Liver (tissue), 9 donors: ENCODE data around the gene TMED9. TPM values are rescaled to one million over a fixed set of nuclear protein-coding genes. Genes with fewer than 3 reads are reported as not detected.

ENCODE experiments used
- DNase-seq: peaks from one replicate; pipeline ENCODE4 v3.0.0-alpha.2; 2017; ENCODE audit warnings: low spot score
- H3K27ac ChIP-seq, 2 donors: one replicate each; pipeline ENCODE4 v1.7.0; 2013; ENCODE audit warnings: inconsistent platforms in 2 of 2, low read length in 2 of 2, control low read depth in 1 of 2, low read depth in 1 of 2, mild to moderate bottlenecking in 1 of 2
- H3K27me3 ChIP-seq, 4 donors: one replicate each; pipeline versions ENCODE4 v1.6.1 to v1.7.0; 2013; ENCODE audit warnings: low read length in 3 of 4, inconsistent platforms in 1 of 4, mild to moderate bottlenecking in 1 of 4, moderate library complexity in 1 of 4; ENCODE audit not compliant: control insufficient read depth in 4 of 4, insufficient read depth in 4 of 4
- H3K36me3 ChIP-seq, 4 donors: one replicate each; pipeline versions ENCODE4 v1.6.1 to v1.7.0; 2013; ENCODE audit warnings: low read length in 3 of 4, mild to moderate bottlenecking in 3 of 4, low read depth in 1 of 4, moderate library complexity in 1 of 4; ENCODE audit not compliant: control insufficient read depth in 4 of 4, insufficient read depth in 3 of 4
- H3K4me1 ChIP-seq, 4 donors: one replicate each; pipeline versions ENCODE4 v1.6.1 to v1.7.0; 2013; ENCODE audit warnings: low read length in 3 of 4, mild to moderate bottlenecking in 3 of 4, moderate library complexity in 1 of 4; ENCODE audit not compliant: control insufficient read depth in 4 of 4, insufficient read depth in 4 of 4
- H3K4me3 ChIP-seq, 3 donors: one replicate each; pipeline versions ENCODE4 v1.6.1 to v1.7.0; 2013; ENCODE audit warnings: low read length in 3 of 3, control low read depth in 1 of 3, low read depth in 1 of 3, mild to moderate bottlenecking in 1 of 3
- H3K9ac ChIP-seq, 2 donors: one replicate each; pipeline ENCODE4 v1.7.0; 2013; ENCODE audit warnings: low read length in 2 of 2, mild to moderate bottlenecking in 2 of 2, moderate library complexity in 2 of 2, control low read depth in 1 of 2, low read depth in 1 of 2
- H3K9me3 ChIP-seq, 4 donors: one replicate each; pipeline versions ENCODE4 v1.6.1 to v1.7.0; 2013; ENCODE audit warnings: low read length in 3 of 4; ENCODE audit not compliant: control insufficient read depth in 4 of 4
- EGR1 ChIP-seq, 2 donors: IDR thresholded peaks; 2 replicates each; pipeline ENCODE4 v1.6.1; 2016 to 2018; ENCODE audit warnings: antibody characterized with exemption in 2 of 2, low read depth in 2 of 2
- FOXA1 ChIP-seq: IDR thresholded peaks from 2 replicates; pipeline ENCODE4 v1.6.1; 2016; ENCODE audit warnings: antibody characterized with exemption
- FOXA2 ChIP-seq: IDR thresholded peaks from 2 replicates; pipeline ENCODE4 v1.6.1; 2016; ENCODE audit warnings: antibody characterized with exemption
- GABPA ChIP-seq, 2 donors: IDR thresholded peaks in 1 of 2; conservative IDR thresholded peaks in 1 of 2; 2 replicates each; pipeline ENCODE4 v1.6.1; 2016; ENCODE audit warnings: antibody characterized with exemption in 2 of 2, mild to moderate bottlenecking in 1 of 2, moderate library complexity in 1 of 2
- HNF4A ChIP-seq, 2 donors: conservative IDR thresholded peaks; 2 replicates each; pipeline ENCODE4 v1.6.1; 2016; ENCODE audit warnings: antibody characterized with exemption in 2 of 2, mild to moderate bottlenecking in 2 of 2
- HNF4G ChIP-seq: IDR thresholded peaks from 2 replicates; pipeline ENCODE4 v1.6.1; 2016; ENCODE audit warnings: antibody characterized with exemption
- JUND ChIP-seq, 2 donors: IDR thresholded peaks; 2 replicates each; pipeline ENCODE4 v1.6.1; 2016; ENCODE audit warnings: antibody characterized with exemption in 2 of 2
- RAD21 ChIP-seq, 2 donors: IDR thresholded peaks; 2 replicates each; pipeline ENCODE4 v1.6.1; 2016; ENCODE audit warnings: antibody characterized with exemption in 2 of 2, mild to moderate bottlenecking in 2 of 2
- RXRA ChIP-seq, 2 donors: IDR thresholded peaks; 2 replicates each; pipeline ENCODE4 v1.6.1; 2017 to 2018; ENCODE audit warnings: antibody characterized with exemption in 2 of 2, mild to moderate bottlenecking in 1 of 2
- SP1 ChIP-seq: IDR thresholded peaks from 2 replicates; pipeline ENCODE4 v1.6.1; 2018; ENCODE audit warnings: antibody characterized with exemption, mild to moderate bottlenecking
- YY1 ChIP-seq: IDR thresholded peaks from 2 replicates; pipeline ENCODE4 v1.6.1; 2016; ENCODE audit warnings: antibody characterized with exemption, mild to moderate bottlenecking
- WGBS: extraction: QIAGEN DNeasy Blood & Tissue Kit; methylation state at CpG from one replicate; pipeline ENCODE4 v1.1.7; 2013; 5-methylcytosine and 5-hydroxymethylcytosine counted together
- polyA plus RNA-seq, 2 donors: library from polyadenylated mRNA; stranded (reverse) in 1 of 2; unstranded in 1 of 2; fragments of 200-250 nt in 1 of 2; fragments of >200 nt in 1 of 2; fragmentation: Nextera tagmentation in 1 of 2; extraction: Ambion mirVana in 1 of 2; gene quantifications; one replicate each; pipeline versions ENCODE4 v1.2.1 to v1.2.3, GENCODE V29; 2013 to 2015
- total RNA-seq, 2 donors: library from RNA; depleted of rRNA; stranded (reverse); fragments of >200 nt; gene quantifications; one replicate each; pipeline ENCODE4 v1.2.3, GENCODE V29; 2014
- TF ChIP-seq, protein P1 (sequence below): fragments of 150-350 bp; IDR thresholded peaks from 2 replicates; pipeline ENCODE4 v1.5.1; 2017; ENCODE audit warnings: improper control_type of control experiment, low read depth, low read length; ENCODE audit not compliant: missing input control
- TF ChIP-seq, protein P2 (sequence below): IDR thresholded peaks from 2 replicates; pipeline ENCODE4 v1.6.1; 2016; ENCODE audit warnings: antibody characterized with exemption
- TF ChIP-seq, protein P3 (sequence below): IDR thresholded peaks from 2 replicates; pipeline ENCODE4 v1.6.1; 2016; ENCODE audit warnings: antibody characterized with exemption
- TF ChIP-seq, protein P4 (sequence below): IDR thresholded peaks from 2 replicates; pipeline ENCODE4 v1.6.1; 2016; ENCODE audit warnings: antibody characterized with exemption
- TF ChIP-seq, protein P5 (sequence below): IDR thresholded peaks from 2 replicates; pipeline ENCODE4 v1.6.1; 2016; ENCODE audit warnings: antibody characterized with exemption, mild to moderate bottlenecking
- donor health status: healthy.
- donor health status: healthy.
- donor health status: healthy.
- donor health status: healthy.
- donor health status: healthy.

The TMED9 gene
- total and polyA plus RNA-seq, 4 donors, result 66.7 to 234 (median 106) TPM

DNA sequence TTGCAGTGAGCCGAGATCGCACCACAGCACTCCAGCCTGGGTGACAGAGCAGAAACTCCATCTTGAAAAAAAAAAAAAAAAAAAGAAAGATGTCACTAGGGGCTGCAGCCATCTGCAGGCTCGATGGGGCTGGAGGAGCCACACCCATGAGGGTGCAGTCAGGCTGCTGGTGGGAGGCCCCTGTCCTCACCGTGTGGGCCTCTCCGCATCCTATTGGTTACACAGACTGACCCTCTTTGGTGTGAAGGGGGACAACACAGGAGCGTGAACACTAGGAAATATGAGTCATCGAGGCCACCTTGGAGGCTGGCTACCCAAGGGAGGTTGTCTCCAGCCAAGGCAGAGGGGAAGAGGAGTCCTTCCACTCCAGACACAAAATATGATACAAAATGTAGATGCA, 23.7 kb upstream of the TMED9 start:
- WGBS, result 79% methylated on average over 7 of the region's 7 CpGs
- H3K9me3 ChIP-seq, result no peaks in the 10 kb centered on the region
- TF ChIP-seq RAD21 (IDR thresholded peaks at IDR 0.05) (no peak), YY1 (no peak)
- H3K36me3 ChIP-seq, result no peaks in the 10 kb centered on the region
- H3K4me1 ChIP-seq, result no peaks in the 10 kb centered on the region
- no peak for DNase-seq
- H3K27me3 ChIP-seq, result no peaks in the 10 kb centered on the region
- no peak overlapping the region for H3K4me3 ChIP-seq
- H3K9ac ChIP-seq, result no peak overlapping the region
- H3K27ac ChIP-seq, result no peak overlapping the region

DNA sequence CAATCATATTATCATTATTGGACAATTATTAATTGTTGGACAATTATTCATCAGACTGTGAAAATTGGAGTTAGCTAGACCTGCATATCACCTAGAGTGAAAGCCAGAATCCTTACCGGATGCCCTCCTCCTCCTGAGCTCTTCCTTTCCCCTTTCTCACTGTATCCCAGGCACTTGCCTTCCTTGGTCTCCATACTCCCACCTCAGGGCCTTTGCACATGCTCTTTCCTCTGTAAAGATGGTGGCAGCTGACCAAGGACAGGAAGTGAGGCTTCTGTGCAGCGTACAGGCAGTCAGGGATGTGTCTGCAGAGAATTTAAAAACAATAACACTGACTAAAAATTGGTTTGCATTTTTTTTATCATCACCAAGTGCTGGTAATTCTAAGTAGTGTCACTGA, 22.1 kb upstream of the TMED9 start:
- 80% methylated on average over 2 of the region's 2 CpGs for WGBS
- TF ChIP-seq HNF4G, result no peak
- no peak for TF ChIP-seq RAD21 (IDR thresholded peaks at IDR 0.05)
- no peak for TF ChIP-seq GABPA (IDR thresholded peaks at IDR 0.05 in 1 of 2, conservative IDR thresholded peaks at IDR 0.05 in 1 of 2)
- no peak for TF ChIP-seq EGR1 (IDR thresholded peaks at IDR 0.05; ENCODE audit: low read depth in 2 of 2)
- TF ChIP-seq, protein P1, sequence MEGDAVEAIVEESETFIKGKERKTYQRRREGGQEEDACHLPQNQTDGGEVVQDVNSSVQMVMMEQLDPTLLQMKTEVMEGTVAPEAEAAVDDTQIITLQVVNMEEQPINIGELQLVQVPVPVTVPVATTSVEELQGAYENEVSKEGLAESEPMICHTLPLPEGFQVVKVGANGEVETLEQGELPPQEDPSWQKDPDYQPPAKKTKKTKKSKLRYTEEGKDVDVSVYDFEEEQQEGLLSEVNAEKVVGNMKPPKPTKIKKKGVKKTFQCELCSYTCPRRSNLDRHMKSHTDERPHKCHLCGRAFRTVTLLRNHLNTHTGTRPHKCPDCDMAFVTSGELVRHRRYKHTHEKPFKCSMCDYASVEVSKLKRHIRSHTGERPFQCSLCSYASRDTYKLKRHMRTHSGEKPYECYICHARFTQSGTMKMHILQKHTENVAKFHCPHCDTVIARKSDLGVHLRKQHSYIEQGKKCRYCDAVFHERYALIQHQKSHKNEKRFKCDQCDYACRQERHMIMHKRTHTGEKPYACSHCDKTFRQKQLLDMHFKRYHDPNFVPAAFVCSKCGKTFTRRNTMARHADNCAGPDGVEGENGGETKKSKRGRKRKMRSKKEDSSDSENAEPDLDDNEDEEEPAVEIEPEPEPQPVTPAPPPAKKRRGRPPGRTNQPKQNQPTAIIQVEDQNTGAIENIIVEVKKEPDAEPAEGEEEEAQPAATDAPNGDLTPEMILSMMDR, result no peak
- TF ChIP-seq FOXA2, result no peak
- no peak for TF ChIP-seq HNF4A (conservative IDR thresholded peaks at IDR 0.05)
- TF ChIP-seq, protein P2, sequence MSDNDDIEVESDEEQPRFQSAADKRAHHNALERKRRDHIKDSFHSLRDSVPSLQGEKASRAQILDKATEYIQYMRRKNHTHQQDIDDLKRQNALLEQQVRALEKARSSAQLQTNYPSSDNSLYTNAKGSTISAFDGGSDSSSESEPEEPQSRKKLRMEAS, result no peak
- TF ChIP-seq, protein P3, sequence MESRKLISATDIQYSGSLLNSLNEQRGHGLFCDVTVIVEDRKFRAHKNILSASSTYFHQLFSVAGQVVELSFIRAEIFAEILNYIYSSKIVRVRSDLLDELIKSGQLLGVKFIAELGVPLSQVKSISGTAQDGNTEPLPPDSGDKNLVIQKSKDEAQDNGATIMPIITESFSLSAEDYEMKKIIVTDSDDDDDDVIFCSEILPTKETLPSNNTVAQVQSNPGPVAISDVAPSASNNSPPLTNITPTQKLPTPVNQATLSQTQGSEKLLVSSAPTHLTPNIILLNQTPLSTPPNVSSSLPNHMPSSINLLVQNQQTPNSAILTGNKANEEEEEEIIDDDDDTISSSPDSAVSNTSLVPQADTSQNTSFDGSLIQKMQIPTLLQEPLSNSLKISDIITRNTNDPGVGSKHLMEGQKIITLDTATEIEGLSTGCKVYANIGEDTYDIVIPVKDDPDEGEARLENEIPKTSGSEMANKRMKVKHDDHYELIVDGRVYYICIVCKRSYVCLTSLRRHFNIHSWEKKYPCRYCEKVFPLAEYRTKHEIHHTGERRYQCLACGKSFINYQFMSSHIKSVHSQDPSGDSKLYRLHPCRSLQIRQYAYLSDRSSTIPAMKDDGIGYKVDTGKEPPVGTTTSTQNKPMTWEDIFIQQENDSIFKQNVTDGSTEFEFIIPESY, result no peak
- TF ChIP-seq JUND (IDR thresholded peaks at IDR 0.05), result no peak
- TF ChIP-seq, protein P4, sequence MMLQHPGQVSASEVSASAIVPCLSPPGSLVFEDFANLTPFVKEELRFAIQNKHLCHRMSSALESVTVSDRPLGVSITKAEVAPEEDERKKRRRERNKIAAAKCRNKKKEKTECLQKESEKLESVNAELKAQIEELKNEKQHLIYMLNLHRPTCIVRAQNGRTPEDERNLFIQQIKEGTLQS, result no peak
- TF ChIP-seq RXRA (IDR thresholded peaks at IDR 0.05), result no peak

DNA sequence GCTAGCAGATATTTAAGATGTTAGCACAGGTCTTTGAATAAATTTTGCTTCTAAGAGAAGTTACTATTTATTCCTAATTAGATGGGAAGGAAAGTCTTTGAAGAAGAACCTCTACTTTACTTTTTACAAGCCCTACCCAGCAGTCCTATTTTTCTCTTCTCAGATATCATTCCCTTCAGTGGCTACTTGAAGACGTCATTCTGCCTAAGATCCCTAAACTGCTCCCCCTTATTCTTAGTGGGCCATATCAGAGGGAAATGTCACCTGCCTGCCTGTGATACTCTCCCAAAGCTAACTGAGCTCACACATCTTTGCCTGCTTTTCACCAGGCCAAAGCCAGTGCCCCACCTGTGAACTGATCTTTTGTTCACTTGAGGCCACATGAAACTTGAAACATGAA, 16.5 kb upstream of the TMED9 start:
- Histone ChIP-seq H3K4me3 (no peak overlapping the region), H3K27ac (no peak overlapping the region), H3K27me3 (no peaks in the 10 kb centered on the region), H3K36me3 (no peaks in the 10 kb centered on the region), H3K4me1 (no peaks in the 10 kb centered on the region), H3K9me3 (no peaks in the 10 kb centered on the region), H3K9ac (no peak overlapping the region)
- DNase-seq, result no peak
- WGBS, result 62% methylated on average over 1 of the region's 1 CpG
- TF ChIP-seq GABPA (IDR thresholded peaks at IDR 0.05 in 1 of 2, conservative IDR thresholded peaks at IDR 0.05 in 1 of 2), result no peak
- TF ChIP-seq EGR1 (IDR thresholded peaks at IDR 0.05; ENCODE audit: low read depth in 2 of 2), result no peak
- no peak for TF ChIP-seq HNF4G
- no peak for TF ChIP-seq RXRA (IDR thresholded peaks at IDR 0.05)
- TF ChIP-seq HNF4A (conservative IDR thresholded peaks at IDR 0.05), result no peak
- TF ChIP-seq FOXA2, result no peak
- TF ChIP-seq JUND (IDR thresholded peaks at IDR 0.05), result no peak
- TF ChIP-seq, protein P2, result no peak
- TF ChIP-seq, protein P5, sequence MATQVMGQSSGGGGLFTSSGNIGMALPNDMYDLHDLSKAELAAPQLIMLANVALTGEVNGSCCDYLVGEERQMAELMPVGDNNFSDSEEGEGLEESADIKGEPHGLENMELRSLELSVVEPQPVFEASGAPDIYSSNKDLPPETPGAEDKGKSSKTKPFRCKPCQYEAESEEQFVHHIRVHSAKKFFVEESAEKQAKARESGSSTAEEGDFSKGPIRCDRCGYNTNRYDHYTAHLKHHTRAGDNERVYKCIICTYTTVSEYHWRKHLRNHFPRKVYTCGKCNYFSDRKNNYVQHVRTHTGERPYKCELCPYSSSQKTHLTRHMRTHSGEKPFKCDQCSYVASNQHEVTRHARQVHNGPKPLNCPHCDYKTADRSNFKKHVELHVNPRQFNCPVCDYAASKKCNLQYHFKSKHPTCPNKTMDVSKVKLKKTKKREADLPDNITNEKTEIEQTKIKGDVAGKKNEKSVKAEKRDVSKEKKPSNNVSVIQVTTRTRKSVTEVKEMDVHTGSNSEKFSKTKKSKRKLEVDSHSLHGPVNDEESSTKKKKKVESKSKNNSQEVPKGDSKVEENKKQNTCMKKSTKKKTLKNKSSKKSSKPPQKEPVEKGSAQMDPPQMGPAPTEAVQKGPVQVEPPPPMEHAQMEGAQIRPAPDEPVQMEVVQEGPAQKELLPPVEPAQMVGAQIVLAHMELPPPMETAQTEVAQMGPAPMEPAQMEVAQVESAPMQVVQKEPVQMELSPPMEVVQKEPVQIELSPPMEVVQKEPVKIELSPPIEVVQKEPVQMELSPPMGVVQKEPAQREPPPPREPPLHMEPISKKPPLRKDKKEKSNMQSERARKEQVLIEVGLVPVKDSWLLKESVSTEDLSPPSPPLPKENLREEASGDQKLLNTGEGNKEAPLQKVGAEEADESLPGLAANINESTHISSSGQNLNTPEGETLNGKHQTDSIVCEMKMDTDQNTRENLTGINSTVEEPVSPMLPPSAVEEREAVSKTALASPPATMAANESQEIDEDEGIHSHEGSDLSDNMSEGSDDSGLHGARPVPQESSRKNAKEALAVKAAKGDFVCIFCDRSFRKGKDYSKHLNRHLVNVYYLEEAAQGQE, result no peak
- no peak for TF ChIP-seq RAD21 (IDR thresholded peaks at IDR 0.05)
- no peak for TF ChIP-seq YY1
- TF ChIP-seq FOXA1, result no peak
- TF ChIP-seq SP1, result no peak
- TF ChIP-seq, protein P1, result no peak

More for the DNA sequence above, 22.1 kb upstream of the TMED9 start:
- no peaks in the 10 kb centered on the region for H3K4me1 ChIP-seq
- DNase-seq, result no peak
- H3K27ac ChIP-seq, result no peak overlapping the region
- H3K9ac ChIP-seq, result no peak overlapping the region
- no peak overlapping the region for H3K4me3 ChIP-seq
- H3K36me3 ChIP-seq, result no peaks in the 10 kb centered on the region
- no peaks in the 10 kb centered on the region for H3K27me3 ChIP-seq
- H3K9me3 ChIP-seq, result no peaks in the 10 kb centered on the region
